T-cell (primary cell): ENCODE data around the gene CBX4. TPM values are rescaled to one million over a fixed set of nuclear protein-coding genes. Genes with fewer than 3 reads are reported as not detected.

ENCODE experiments used
- ATAC-seq, 4 experiments: fragments of 200-7000 bp in 3 of 4; fragments of 150-1000 bp in 1 of 4; cut with Tn5 transposase; replicated peaks in 1 of 4; 1 replicate in 3 of 4; 2 replicates in 1 of 4; pipeline ENCODE4 v1.10.0; 2021; ENCODE audit warnings: moderate library complexity in 3 of 4, mild to moderate bottlenecking in 2 of 4, moderate number of reproducible peaks in 1 of 4
- CTCF ChIA-PET, 2 donors: fragments of 300-600 bp; sonication (Branson Sonifier 250); formaldehyde crosslinking; loops; one replicate each; lab custom pipeline; 2022; ENCODE audit warnings: antibody characterized with exemption in 2 of 2; lab: Charles Lee
- POLR2A ChIA-PET, 2 donors: fragments of 300-600 bp; sonication (Branson Sonifier 250); formaldehyde crosslinking; loops; one replicate each; lab custom pipeline; 2022; ENCODE audit warnings: antibody characterized with exemption in 2 of 2; lab: Charles Lee
- DNase-seq, 35 experiments: peaks; one replicate each; pipeline versions ENCODE4 v3.0.0 to v3.0.0-alpha.2; 2013 to 2023
- H3K27ac ChIP-seq: one replicate; pipeline ENCODE4 v1.5.1; 2013; ENCODE audit warnings: low read length
- H3K27me3 ChIP-seq, 2 experiments: replicated peaks in 1 of 2; 1 replicate in 1 of 2; 2 replicates in 1 of 2; pipeline versions ENCODE4 v1.6.1 to v1.7.0; 2013; ENCODE audit warnings: low read length in 1 of 2, mixed read lengths in 1 of 2; ENCODE audit not compliant: control insufficient read depth in 2 of 2, insufficient read depth in 2 of 2; ENCODE audit errors: extremely low read depth in 1 of 2
- H3K36me3 ChIP-seq, 2 donors: 1 replicate in 1 of 2; 2 replicates in 1 of 2; pipeline versions ENCODE4 v1.6.1 to v1.7.0; 2013; ENCODE audit warnings: low read length in 1 of 2; ENCODE audit not compliant: control insufficient read depth in 2 of 2, insufficient read depth in 1 of 2; ENCODE audit errors: extremely low read depth in 1 of 2
- H3K4me1 ChIP-seq, 2 experiments: 1 replicate in 1 of 2; 2 replicates in 1 of 2; pipeline versions ENCODE4 v1.6.1 to v1.7.0; 2013; ENCODE audit warnings: low read length in 2 of 2, mixed read lengths in 1 of 2; ENCODE audit not compliant: insufficient read depth in 2 of 2, control insufficient read depth in 1 of 2; ENCODE audit errors: extremely low read depth in 1 of 2
- H3K4me3 ChIP-seq, 2 donors: 1 replicate in 1 of 2; 2 replicates in 1 of 2; pipeline versions ENCODE4 v1.5.1 to v1.7.0; 2013; ENCODE audit warnings: mild to moderate bottlenecking in 2 of 2, low read length in 1 of 2, moderate library complexity in 1 of 2; ENCODE audit not compliant: control insufficient read depth in 1 of 2; ENCODE audit errors: extremely low read depth in 1 of 2
- H3K9me3 ChIP-seq: 2 replicates; pipeline ENCODE4 v1.7.0; 2013
- H3K27ac Mint-ChIP-seq, 2 donors: one replicate each; pipeline ENCODE4 v1.8.0; 2020 to 2021; ENCODE audit warnings: mild to moderate bottlenecking in 2 of 2, mixed read lengths in 2 of 2
- H3K27me3 Mint-ChIP-seq, 2 donors: one replicate each; pipeline ENCODE4 v1.8.0; 2021 to 2022; ENCODE audit warnings: mixed read lengths in 2 of 2
- H3K36me3 Mint-ChIP-seq: one replicate; pipeline ENCODE4 v1.8.0; 2021; ENCODE audit warnings: mixed read lengths
- H3K4me1 Mint-ChIP-seq, 3 donors: one replicate each; pipeline ENCODE4 v1.8.0; 2020 to 2022; ENCODE audit warnings: mixed read lengths in 3 of 3, mild to moderate bottlenecking in 1 of 3
- H3K4me3 Mint-ChIP-seq, 3 donors: one replicate each; pipeline ENCODE4 v1.8.0; 2020 to 2022; ENCODE audit warnings: mild to moderate bottlenecking in 3 of 3, mixed read lengths in 3 of 3, moderate library complexity in 3 of 3
- H3K9me3 Mint-ChIP-seq, 3 donors: one replicate each; pipeline ENCODE4 v1.8.0; 2020 to 2022; ENCODE audit warnings: mixed read lengths in 3 of 3
- WGBS: methylation state at CpG from one replicate; pipeline ENCODE4 v1.1.5; 2013; ENCODE audit warnings: missing lambda C conversion rate; ENCODE audit not compliant: insufficient coverage; 5-methylcytosine and 5-hydroxymethylcytosine counted together
- total RNA-seq, 35 experiments: library from RNA in 6 of 35; stranded (reverse) in 6 of 35; fragments of 120-200 nt in 1 of 35; gene quantifications; one replicate each; pipeline versions ENCODE4 v1.2.1 to v1.2.4 and lab custom pipeline; 2013 to 2026

CBX4 gene
- total RNA-seq, 5 donors from 2014 or later (not counting 1 experiment from before 2014, with no cell fraction given), result 63.2 to 138 (median 70.2) TPM

DNA sequence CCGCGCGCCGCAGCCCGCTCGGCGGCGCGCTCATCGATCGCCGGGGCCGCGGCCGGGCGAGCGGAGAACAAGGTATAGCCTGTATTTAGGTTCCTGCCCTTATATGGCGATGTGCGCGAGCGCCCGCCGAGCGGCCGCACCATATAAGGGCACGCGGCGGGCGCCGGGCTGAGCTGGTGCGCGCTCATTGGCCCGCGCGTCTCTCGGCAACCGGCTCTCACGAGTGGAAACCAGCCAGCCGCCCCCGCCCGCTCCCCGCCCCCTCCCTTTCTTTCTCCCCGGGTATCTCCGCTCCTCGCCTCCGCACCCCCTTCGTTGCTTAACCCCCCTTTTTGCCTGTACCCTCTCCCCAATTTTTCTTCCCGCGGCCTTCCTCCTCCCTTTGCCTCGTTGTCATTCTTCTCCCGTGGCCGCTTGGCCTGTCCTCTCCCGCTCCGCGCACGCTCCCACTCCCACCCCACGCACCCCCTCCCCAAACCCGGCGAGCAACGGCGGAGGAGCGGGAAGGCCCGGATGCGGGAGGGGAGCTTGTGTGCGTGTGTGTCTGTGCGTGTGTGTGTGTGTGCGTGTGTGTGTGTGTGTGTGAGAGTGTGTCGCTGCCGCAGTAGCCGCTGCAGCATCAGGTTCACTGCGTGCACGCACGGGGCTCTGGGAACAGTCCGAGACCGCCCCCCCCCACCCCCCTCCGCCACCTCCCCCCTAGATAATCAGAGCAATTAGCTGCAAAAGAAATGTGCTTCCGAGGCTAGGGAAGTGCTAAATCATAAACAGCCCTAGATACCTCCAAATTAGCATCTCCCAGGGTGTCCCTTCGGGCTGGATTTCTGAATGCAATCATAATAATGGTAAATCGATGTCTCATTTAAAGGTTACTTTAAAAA lies 28.9 kb downstream of the CBX4 start:
- WGBS, result 0% methylated on average over 39 of the region's 79 CpGs
- no peaks in the 10 kb centered on the region for H3K36me3 ChIP-seq
- H3K27ac ChIP-seq, result no peak overlapping the region
- Mint-ChIP-seq H3K4me3 (peak overlapping the region in 1 of 3 donors; percentile 31), H3K4me1 (peaks cover 20 to 35% (median 26%) of the 10 kb centered on the region in 3 donors), H3K36me3 (no peaks in the 10 kb centered on the region), H3K27ac (peak overlapping the region in 1 of 2 donors; percentile 11), H3K27me3 (peaks cover 50 to 65% of the 10 kb centered on the region in 2 donors), H3K9me3 (no peaks in the 10 kb centered on the region)
- peaks cover 20 to 62% of the 10 kb centered on the region in 2 experiments for H3K4me1 ChIP-seq
- no peaks in the 10 kb centered on the region for H3K9me3 ChIP-seq
- H3K4me3 ChIP-seq, result peak overlapping the region in 1 of 2 donors; percentile 49
- H3K27me3 ChIP-seq, result peaks cover 6 to 92% of the 10 kb centered on the region in 2 experiments
- DNase-seq (peak in 34 of 35 experiments; percentile 58 to 89 (median 69)), ATAC-seq (peak; percentile 84 to 92 (median 86))
- POLR2A ChIA-PET, result interaction anchor here in 1 of 2 donors (0.6 to 0.7 kb wide), 2 partner anchors 12 to 36 kb away, joined by 3 to 5 read pairs; no protein-coding TSS in a partner anchor
- CTCF ChIA-PET, result interaction anchor here (0.6 kb wide), 2 partner anchors 26 to 29 kb away, joined by 4 to 5 read pairs; partner anchors contain the start of gene CBX4 (in 1 of the 2)

DNA sequence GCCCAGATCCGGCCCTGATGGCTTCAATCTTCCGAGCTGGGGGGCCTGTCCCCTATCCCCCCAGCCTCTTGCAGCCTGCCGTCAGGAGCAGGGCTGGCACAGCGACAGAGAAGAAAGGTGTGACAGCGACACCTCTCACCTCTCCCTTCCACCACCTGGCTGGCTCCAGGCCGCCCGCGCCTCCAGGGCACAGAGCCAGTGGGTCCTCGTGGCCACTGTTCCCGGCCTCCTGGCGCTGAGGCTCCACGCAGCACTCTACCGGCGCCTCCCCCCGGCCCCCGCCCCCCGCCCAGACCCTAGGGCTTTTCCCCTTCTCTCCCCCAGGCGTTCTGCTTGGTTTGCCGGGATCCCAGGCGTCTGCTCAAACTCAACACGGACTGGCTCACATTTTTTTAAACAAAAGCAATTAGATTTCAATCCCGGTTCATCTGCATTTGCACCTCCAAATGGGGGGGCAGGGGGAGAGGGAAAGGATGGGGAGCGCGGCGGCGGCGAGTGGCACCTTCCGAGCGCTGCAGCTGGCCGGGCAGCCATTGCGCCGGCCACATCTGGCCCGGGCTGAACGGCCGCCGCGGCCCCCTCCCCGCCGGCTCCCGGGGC lies 29.6 kb downstream of the CBX4 start:
- peaks cover 27 to 41% (median 33%) of the 10 kb centered on the region in 3 donors for H3K4me1 Mint-ChIP-seq
- ChIA-PET POLR2A (interaction anchor here in 1 of 2 donors (0.6 kb wide), 1 partner anchor 35 kb away, joined by 3 read pairs; no protein-coding TSS in a partner anchor), CTCF (no interaction called here)
- ATAC-seq (no peak), DNase-seq (peak in 1 of 35 experiments; percentile 23)
- Histone ChIP-seq H3K36me3 (no peaks in the 10 kb centered on the region), H3K9me3 (no peaks in the 10 kb centered on the region), H3K27me3 (peaks cover 6 to 92% of the 10 kb centered on the region in 2 experiments), H3K4me3 (no peak overlapping the region), H3K4me1 (peaks cover 27 to 62% of the 10 kb centered on the region in 2 experiments), H3K27ac (no peak overlapping the region)
- WGBS, result 4% methylated on average over 21 of the region's 40 CpGs
- no peaks in the 10 kb centered on the region for H3K9me3 Mint-ChIP-seq
- H3K36me3 Mint-ChIP-seq, result no peaks in the 10 kb centered on the region
- H3K27me3 Mint-ChIP-seq, result peaks cover 58 to 72% of the 10 kb centered on the region in 2 donors
- no peak overlapping the region for H3K27ac Mint-ChIP-seq
- peak overlapping the region in 1 of 3 donors; percentile 39 for H3K4me3 Mint-ChIP-seq

DNA sequence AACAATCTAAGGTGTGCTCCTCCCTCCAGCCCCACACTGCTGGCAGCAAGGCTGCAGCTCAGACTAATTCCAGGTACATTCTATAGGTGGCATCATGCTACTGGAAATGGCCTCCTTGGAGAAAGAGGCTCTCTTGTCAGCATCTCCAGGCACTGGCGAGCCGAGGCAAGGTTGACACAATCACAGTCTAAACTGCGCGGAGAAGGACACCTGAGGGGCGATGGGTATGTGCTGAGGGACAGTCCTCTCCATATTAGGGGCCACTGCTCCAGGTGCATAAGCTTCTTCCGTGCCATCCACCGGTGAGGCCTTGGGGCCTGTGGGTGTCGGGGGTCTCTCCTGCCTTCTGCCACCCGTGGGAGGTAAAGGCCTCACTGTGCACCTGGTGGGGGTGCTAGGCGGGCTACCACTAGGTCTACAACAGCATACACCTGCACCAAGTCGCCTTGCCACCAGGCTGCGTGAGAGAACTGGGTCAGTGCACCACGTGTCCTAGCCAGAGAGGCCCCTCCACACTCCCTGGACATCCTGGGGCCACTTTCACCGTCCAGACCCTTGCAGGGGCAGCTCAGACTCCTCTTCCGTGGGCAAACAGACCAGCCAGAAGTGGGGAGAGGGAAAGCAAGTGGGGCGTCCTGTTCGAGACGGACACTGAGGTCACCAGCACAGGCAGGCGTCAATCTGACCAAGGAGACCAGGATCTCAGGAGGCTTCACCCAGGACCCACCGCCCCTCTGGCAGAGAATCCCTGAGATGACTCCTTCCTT lies 30.3 kb downstream of the CBX4 start:
- Mint-ChIP-seq H3K27me3 (peaks cover 56 to 71% of the 10 kb centered on the region in 2 donors), H3K4me3 (peak overlapping the region in 1 of 3 donors; percentile 39), H3K9me3 (no peaks in the 10 kb centered on the region), H3K36me3 (no peaks in the 10 kb centered on the region), H3K4me1 (peaks cover 25 to 39% (median 31%) of the 10 kb centered on the region in 3 donors), H3K27ac (peak overlapping the region in 1 of 2 donors; percentile 76)
- Histone ChIP-seq H3K36me3 (no peaks in the 10 kb centered on the region), H3K27ac (no peak overlapping the region), H3K4me3 (no peak overlapping the region), H3K27me3 (peaks cover 6 to 92% of the 10 kb centered on the region in 2 experiments), H3K4me1 (peaks cover 23 to 62% of the 10 kb centered on the region in 2 experiments), H3K9me3 (no peaks in the 10 kb centered on the region)
- WGBS, result 50% methylated on average over 16 of the region's 20 CpGs
- peak in 1 of 35 experiments; percentile 57 for DNase-seq
- CTCF ChIA-PET, result interaction anchor here in 1 of 2 donors (0.6 kb wide), 1 partner anchor 163 kb away, joined by 3 read pairs; no protein-coding TSS in a partner anchor
- POLR2A ChIA-PET, result interaction anchor here in 1 of 2 donors (0.6 kb wide), 1 partner anchor 63 kb away, joined by 7 read pairs; no protein-coding TSS in a partner anchor
- ATAC-seq, result no peak

DNA sequence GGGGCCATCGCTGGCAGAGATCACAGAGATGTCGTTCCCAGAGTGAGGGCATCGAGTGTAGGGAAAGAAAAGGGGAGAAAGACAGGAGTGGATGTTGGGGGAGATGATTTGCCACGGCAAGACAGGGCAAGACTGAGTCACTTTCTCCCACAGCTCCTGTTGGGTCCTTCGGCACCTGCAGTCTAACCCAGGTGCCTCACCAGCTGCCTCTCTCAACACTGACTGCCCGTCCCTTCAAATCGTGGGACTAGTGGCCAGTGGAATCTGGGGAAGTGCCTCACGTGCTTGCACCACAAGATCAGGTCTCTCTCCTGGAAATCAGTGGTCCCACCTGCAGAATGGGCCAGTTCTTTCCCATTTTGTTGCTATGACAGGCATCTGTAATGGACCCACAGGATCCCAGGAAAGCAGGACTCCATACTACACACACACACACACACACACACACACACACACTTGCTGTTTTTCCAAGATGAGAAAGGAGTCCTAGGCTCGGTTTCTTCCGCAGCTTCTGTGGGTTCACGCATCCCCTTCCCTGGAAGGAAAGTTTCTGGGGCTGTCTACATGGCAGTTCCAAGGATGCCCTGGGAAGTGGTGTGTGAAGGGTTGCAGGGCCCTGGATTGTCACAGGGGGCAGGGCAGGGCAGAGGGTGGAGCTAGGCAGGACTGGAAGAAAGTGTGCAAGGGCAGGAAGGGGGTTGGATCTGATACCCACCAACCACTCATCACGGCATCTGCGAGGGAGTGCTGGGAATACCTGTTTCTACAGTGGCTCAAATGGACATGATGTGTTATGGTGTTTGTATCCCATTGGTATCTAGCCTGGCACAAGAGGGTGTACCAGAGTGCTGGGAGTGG lies 32.1 kb downstream of the CBX4 start:
- peak overlapping the region in 1 of 2 donors; percentile 63 for H3K27ac Mint-ChIP-seq
- Histone ChIP-seq H3K4me3 (no peak overlapping the region), H3K27ac (no peak overlapping the region), H3K36me3 (no peaks in the 10 kb centered on the region), H3K27me3 (peaks cover 10 to 98% of the 10 kb centered on the region in 2 experiments), H3K9me3 (no peaks in the 10 kb centered on the region), H3K4me1 (peaks cover 25 to 67% of the 10 kb centered on the region in 2 experiments)
- 33% methylated on average over 9 of the region's 13 CpGs for WGBS
- no peak for DNase-seq
- H3K4me3 Mint-ChIP-seq, result no peak overlapping the region
- H3K36me3 Mint-ChIP-seq, result no peaks in the 10 kb centered on the region
- no peaks in the 10 kb centered on the region for H3K9me3 Mint-ChIP-seq
- ChIA-PET POLR2A (no interaction called here), CTCF (interaction anchor here in 1 of 2 donors (0.7 kb wide), 1 partner anchor 10 kb away, joined by 4 read pairs; the partner anchor contains the start of gene CBX8)
- peaks cover 24 to 35% (median 29%) of the 10 kb centered on the region in 3 donors for H3K4me1 Mint-ChIP-seq
- peaks cover 53 to 73% of the 10 kb centered on the region in 2 donors for H3K27me3 Mint-ChIP-seq
- no peak for ATAC-seq

GRCh38 chr17:79806446-79806760 lies 32.8 kb downstream of the CBX4 start:
- ChIA-PET CTCF (no interaction called here), POLR2A (no interaction called here)
- Mint-ChIP-seq H3K27ac (peak overlapping the region in 1 of 2 donors; percentile 15), H3K36me3 (no peaks in the 10 kb centered on the region), H3K4me1 (peaks cover 21 to 33% (median 28%) of the 10 kb centered on the region in 3 donors), H3K4me3 (no peak overlapping the region), H3K27me3 (peaks cover 56 to 74% of the 10 kb centered on the region in 2 donors), H3K9me3 (no peaks in the 10 kb centered on the region)
- WGBS, result 80% methylated on average over 1 of the region's 4 CpGs
- Histone ChIP-seq H3K27ac (no peak overlapping the region), H3K4me1 (peaks cover 26 to 67% of the 10 kb centered on the region in 2 experiments), H3K4me3 (no peak overlapping the region), H3K9me3 (no peaks in the 10 kb centered on the region), H3K36me3 (no peaks in the 10 kb centered on the region), H3K27me3 (peaks cover 10 to 98% of the 10 kb centered on the region in 2 experiments)
- DNase-seq, result no peak
- no peak for ATAC-seq
